NB4 (cell line): Measurements from ENCODE around the gene KIF17.

Experiments
- MAX ChIP-seq: IDR thresholded peaks from 2 replicates; pipeline ENCODE4 v1.6.1; 2011; ENCODE audit warnings: low read depth, low read length
- POLR2A ChIP-seq: IDR thresholded peaks from 2 replicates; pipeline ENCODE4 v1.6.1; 2011; ENCODE audit warnings: mild to moderate bottlenecking; ENCODE audit not compliant: insufficient read length; ENCODE audit errors: extremely low read depth
- TF ChIP-seq, protein P1 (sequence below): IDR thresholded peaks from one replicate; pipeline ENCODE4 v1.5.1; 2012; ENCODE audit warnings: low read depth, low read length

DNA sequence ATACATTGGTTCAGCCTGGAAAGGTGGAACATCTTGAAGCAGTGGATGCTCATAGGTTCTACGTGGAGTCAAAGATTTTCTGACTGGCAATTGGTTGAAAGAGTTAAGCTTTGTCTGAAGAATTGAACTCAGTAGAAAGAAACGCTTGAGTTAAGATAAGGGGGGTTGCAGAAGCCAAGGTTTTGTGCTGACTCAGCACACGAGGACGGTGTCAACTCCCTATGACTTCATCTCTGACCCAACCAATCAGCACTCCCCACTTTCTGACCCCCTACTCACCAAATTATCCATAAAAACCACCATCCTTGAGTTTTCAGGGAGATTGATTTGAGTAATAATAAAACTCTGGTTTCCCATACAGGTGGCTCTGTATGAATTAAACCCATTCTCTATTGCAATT, 87.1 kb downstream of the KIF17 start:
- TF ChIP-seq MAX (no peak), POLR2A (no peak)
- TF ChIP-seq, protein P1, sequence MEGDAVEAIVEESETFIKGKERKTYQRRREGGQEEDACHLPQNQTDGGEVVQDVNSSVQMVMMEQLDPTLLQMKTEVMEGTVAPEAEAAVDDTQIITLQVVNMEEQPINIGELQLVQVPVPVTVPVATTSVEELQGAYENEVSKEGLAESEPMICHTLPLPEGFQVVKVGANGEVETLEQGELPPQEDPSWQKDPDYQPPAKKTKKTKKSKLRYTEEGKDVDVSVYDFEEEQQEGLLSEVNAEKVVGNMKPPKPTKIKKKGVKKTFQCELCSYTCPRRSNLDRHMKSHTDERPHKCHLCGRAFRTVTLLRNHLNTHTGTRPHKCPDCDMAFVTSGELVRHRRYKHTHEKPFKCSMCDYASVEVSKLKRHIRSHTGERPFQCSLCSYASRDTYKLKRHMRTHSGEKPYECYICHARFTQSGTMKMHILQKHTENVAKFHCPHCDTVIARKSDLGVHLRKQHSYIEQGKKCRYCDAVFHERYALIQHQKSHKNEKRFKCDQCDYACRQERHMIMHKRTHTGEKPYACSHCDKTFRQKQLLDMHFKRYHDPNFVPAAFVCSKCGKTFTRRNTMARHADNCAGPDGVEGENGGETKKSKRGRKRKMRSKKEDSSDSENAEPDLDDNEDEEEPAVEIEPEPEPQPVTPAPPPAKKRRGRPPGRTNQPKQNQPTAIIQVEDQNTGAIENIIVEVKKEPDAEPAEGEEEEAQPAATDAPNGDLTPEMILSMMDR: no peak
